ENCODE data around the gene HELQ. TPM values are rescaled to one million over a fixed set of nuclear protein-coding genes. Genes with fewer than 3 reads are reported as not detected.
A peak's percentile ranks its signal among the peaks of the same experiment; 100 is the strongest.
"Not testable (repeated sequence)": the region's sequence is repeated elsewhere in the genome, so short reads cannot be mapped to it uniquely, and the experiment has no call there.

HELQ gene
- polyA plus RNA-seq, 3 donors, result 7.0 to 11.3 (median 11.1) TPM

- no peak overlapping the region for H3K9ac ChIP-seq (ENCODE audit: insufficient read depth, low read length, poor library complexity, severe bottlenecking)
- Mint-ChIP-seq H3K36me3 (no peaks in the 10 kb centered on the region), H3K9me3 (peaks cover 0 to 2% (median 0%) of the 10 kb centered on the region in 7 donors), H3K4me3 (no peak overlapping the region), H3K27ac (no peak overlapping the region), H3K4me1 (peaks cover 16% of the 10 kb centered on the region), H3K27me3 (ENCODE audit: low read depth in 3 of 3) (peaks cover 0 to 2% (median 0%) of the 10 kb centered on the region in 3 donors)
- H3K27me3 ChIP-seq (ENCODE audit: control insufficient read depth in 2 of 2, insufficient read depth in 2 of 2, low read length in 2 of 2), result no peaks in the 10 kb centered on the region
- DNase-seq, result no peak
- TF ChIP-seq CTCF (IDR thresholded peaks at IDR 0.05), result no peak
- no peaks in the 10 kb centered on the region for H3K36me3 ChIP-seq (replicated peaks in 1 of 2; ENCODE audit: control insufficient read depth in 1 of 2, insufficient read depth in 2 of 2, low read length in 2 of 2)
- H3K9me3 ChIP-seq (replicated peaks in 1 of 2; ENCODE audit: control insufficient read depth in 1 of 2, insufficient read depth in 1 of 2, low read length in 2 of 2), result no peaks in the 10 kb centered on the region
- peaks cover 0 to 3% of the 10 kb centered on the region in 2 donors for H3K4me1 ChIP-seq (ENCODE audit: control insufficient read depth in 1 of 2, insufficient read depth in 2 of 2, low read length in 2 of 2)
- H3K4me3 ChIP-seq (replicated peaks in 1 of 3; ENCODE audit: low read depth in 2 of 3, low read length in 3 of 3), result no peak overlapping the region
- no peak overlapping the region for H3K4me2 ChIP-seq (replicated peaks; ENCODE audit: extremely low read depth, low read length, poor library complexity, severe bottlenecking)
- no peaks in the 10 kb centered on the region for H3K79me2 ChIP-seq (ENCODE audit: insufficient read depth, low read length)
- no peaks in the 10 kb centered on the region for H4K20me1 ChIP-seq (ENCODE audit: insufficient read depth, low read length)
- no peak overlapping the region for H3K27ac ChIP-seq (ENCODE audit: low read depth in 1 of 2, low read length in 2 of 2)
- intact Hi-C loops (cut with micrococcal nuclease), result no loop called here
- peak overlapping the region; percentile 61 for H2AFZ ChIP-seq (ENCODE audit: insufficient read depth, low read depth, low read length, poor library complexity, severe bottlenecking)
Measured at GRCh38 chr4:83503974-83504373, 48.4 kb upstream of the HELQ start.

- H2AFZ ChIP-seq (ENCODE audit: insufficient read depth, low read depth, low read length, poor library complexity, severe bottlenecking); H3K9me3 Mint-ChIP-seq; H3K27me3 ChIP-seq (ENCODE audit: control insufficient read depth in 2 of 2, insufficient read depth in 2 of 2, low read length in 2 of 2); H3K4me3 ChIP-seq (replicated peaks in 1 of 3; ENCODE audit: low read depth in 2 of 3, low read length in 3 of 3); H3K4me2 ChIP-seq (replicated peaks; ENCODE audit: extremely low read depth, low read length, poor library complexity, severe bottlenecking); H3K4me1 ChIP-seq (ENCODE audit: control insufficient read depth in 1 of 2, insufficient read depth in 2 of 2, low read length in 2 of 2); H4K20me1 ChIP-seq (ENCODE audit: insufficient read depth, low read length); H3K36me3 Mint-ChIP-seq; H3K27me3 Mint-ChIP-seq (ENCODE audit: low read depth in 3 of 3); H3K36me3 ChIP-seq (replicated peaks in 1 of 2; ENCODE audit: control insufficient read depth in 1 of 2, insufficient read depth in 2 of 2, low read length in 2 of 2); H3K27ac ChIP-seq (ENCODE audit: low read depth in 1 of 2, low read length in 2 of 2); DNase-seq; H3K9ac ChIP-seq (ENCODE audit: insufficient read depth, low read length, poor library complexity, severe bottlenecking); H3K79me2 ChIP-seq (ENCODE audit: insufficient read depth, low read length); H3K9me3 ChIP-seq (replicated peaks in 1 of 2; ENCODE audit: control insufficient read depth in 1 of 2, insufficient read depth in 1 of 2, low read length in 2 of 2); H3K4me3 Mint-ChIP-seq; intact Hi-C loops (cut with micrococcal nuclease): not testable (repeated sequence)
- peaks cover 14% of the 10 kb centered on the region for H3K4me1 Mint-ChIP-seq
- 93% methylated on average over 3 of the region's 3 CpGs for WGBS (ENCODE audit: insufficient coverage)
- peak overlapping the region in 1 of 7 donors; percentile 6 for H3K27ac Mint-ChIP-seq
Measured at GRCh38 chr4:83501671-83502070, 46.0 kb upstream of the HELQ start.

Data from CD14-positive monocyte (primary cell).